Activated naive CD4-positive, alpha-beta T cell treated with anti-CD3 and anti-CD28 coated beads, Interleukin-2, amount 50 U/mL, for 72 hours (primary cell): ENCODE measurements around the gene NRM. TPM values are rescaled to one million over a fixed set of nuclear protein-coding genes. Genes with fewer than 3 reads are reported as not detected.
"Not testable (repeated sequence)": the region's sequence is repeated elsewhere in the genome, so short reads cannot be mapped to it uniquely, and the experiment has no call there.

Experiments
- ATAC-seq, 2 donors: fragments of 150-1000 bp; cut with Tn5 transposase; 2 replicates each; pipeline ENCODE4 v1.10.0; 2021; ENCODE audit warnings: mild to moderate bottlenecking in 2 of 2, moderate library complexity in 2 of 2
- DNase-seq, 2 donors: peaks; one replicate each; pipeline ENCODE4 v3.0.0; 2021 to 2022; ENCODE audit warnings: low spot score in 2 of 2
- H3K27ac Mint-ChIP-seq, 2 donors: one replicate each; pipeline ENCODE4 v1.8.0; 2022; ENCODE audit warnings: mild to moderate bottlenecking in 2 of 2, mixed read lengths in 2 of 2
- H3K36me3 Mint-ChIP-seq, 2 donors: one replicate each; pipeline ENCODE4 v1.8.0; 2022; ENCODE audit warnings: mixed read lengths in 2 of 2
- H3K9me3 Mint-ChIP-seq, 2 donors: one replicate each; pipeline ENCODE4 v1.8.0; 2022; ENCODE audit warnings: mixed read lengths in 2 of 2
- total RNA-seq, 2 donors: library from RNA; stranded (reverse); gene quantifications; one replicate each; pipeline ENCODE4 v1.2.3, GENCODE V29; 2022

NRM gene
- total RNA-seq, 2 donors from 2014 or later = 35.7 to 53.5 TPM

GRCh38 chr6:30722280-30723112 lies 31.7 kb upstream of the NRM start:
- DNase-seq = peak; percentile 81 to 88
- Mint-ChIP-seq H3K36me3 (peaks cover 57 to 62% of the 10 kb centered on the region in 2 donors), H3K27ac (peak overlapping the region; percentile 93 to 97), H3K9me3 (no peaks in the 10 kb centered on the region)
- no peak for ATAC-seq

GRCh38 chr6:30722025-30722279 lies 31.2 kb upstream of the NRM start:
- H3K27ac Mint-ChIP-seq = peak overlapping the region; percentile 93 to 97
- not testable (repeated sequence) for H3K9me3 Mint-ChIP-seq, ATAC-seq, DNase-seq
- H3K36me3 Mint-ChIP-seq = peaks cover 63 to 65% of the 10 kb centered on the region in 2 donors

DNA sequence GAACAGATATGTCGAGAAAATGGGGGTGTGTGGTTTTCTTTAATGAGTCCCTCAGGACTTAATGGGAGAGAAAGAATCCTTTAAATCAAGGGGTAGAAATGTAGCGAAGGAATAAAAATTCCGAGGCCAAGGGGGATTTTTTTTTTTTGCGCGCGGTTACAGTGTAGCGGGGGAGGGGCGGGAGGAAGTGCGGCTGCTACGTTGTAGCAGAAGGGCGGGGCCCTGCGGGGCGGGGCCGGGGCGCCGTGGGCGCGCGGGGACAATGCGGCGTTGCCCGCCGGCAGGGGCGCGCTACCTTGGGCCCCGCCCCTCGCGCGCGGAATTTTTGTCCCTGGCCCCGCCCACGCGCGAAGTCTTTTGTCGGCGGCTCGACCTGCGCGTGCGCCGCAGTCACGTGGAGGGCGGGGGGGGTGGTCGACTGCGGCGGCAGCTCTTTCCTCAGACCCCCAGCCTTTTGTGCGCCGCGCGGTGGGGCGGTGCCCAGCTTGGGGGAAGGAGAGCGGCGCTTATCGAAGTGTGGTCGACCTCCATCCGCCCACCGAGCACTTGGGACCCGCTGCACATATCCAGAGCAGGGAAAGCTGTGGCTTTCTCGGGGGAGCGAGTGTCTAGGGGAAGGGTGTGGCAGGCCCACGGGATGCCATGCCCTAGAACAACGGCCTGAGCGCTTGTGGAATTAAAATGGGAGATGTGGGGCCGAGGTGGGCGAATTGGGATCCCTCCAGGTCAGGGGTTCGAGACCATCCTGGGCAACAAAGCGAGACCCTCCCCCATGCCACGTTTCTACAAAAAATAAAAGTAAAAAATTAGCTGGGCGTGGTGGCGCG lies 30.6 kb upstream of the NRM start:
- peak; percentile 19 to 42 for ATAC-seq
- Mint-ChIP-seq H3K9me3 (peaks cover 0 to 3% of the 10 kb centered on the region in 2 donors), H3K36me3 (peaks cover 68 to 70% of the 10 kb centered on the region in 2 donors), H3K27ac (peak overlapping the region; percentile 93 to 97)
- DNase-seq = peak; percentile 92 to 98

DNA sequence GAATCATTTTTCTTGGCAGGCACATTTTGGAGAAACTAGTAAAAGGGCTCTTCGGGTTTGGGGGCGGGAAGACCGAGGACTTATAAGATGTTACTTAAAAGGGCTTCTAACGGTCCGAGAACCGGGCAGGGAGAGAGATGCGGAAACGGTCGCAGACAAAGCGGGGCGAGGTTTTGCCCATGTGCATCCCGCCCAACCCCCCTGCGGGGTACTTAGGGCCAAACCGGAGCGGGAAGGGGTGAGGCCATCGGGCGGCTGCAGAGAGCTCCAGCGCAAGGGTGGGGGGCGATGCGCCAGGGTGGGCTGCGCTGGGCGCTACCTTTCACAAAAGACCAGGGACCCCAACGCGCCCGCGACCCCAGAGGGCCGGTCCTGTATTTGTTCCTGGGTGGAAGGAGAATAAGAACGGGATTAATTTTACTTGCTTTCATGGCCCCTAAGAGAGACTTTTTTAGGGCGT lies 30.0 kb upstream of the NRM start:
- DNase-seq (peak in 1 of 2 donors; percentile 67), ATAC-seq (no peak)
- Mint-ChIP-seq H3K36me3 (peaks cover 75 to 76% of the 10 kb centered on the region in 2 donors), H3K27ac (peak overlapping the region; percentile 93 to 97), H3K9me3 (peaks cover 0 to 3% of the 10 kb centered on the region in 2 donors)

GRCh38 chr6:30719791-30720737 lies 29.3 kb upstream of the NRM start, which contains the start of gene TUBB:
TSS of gene TUBB (plus strand) at chr6:30720352. CDS start at chr6:30720507, 155 bp downstream.
- ATAC-seq (peak; percentile 63 to 69), DNase-seq (peak; percentile 93 to 94)
- Mint-ChIP-seq H3K27ac (peak within 1 kb of the TSS; percentile 93 to 97), H3K36me3 (peaks cover 76 to 77% of the 10 kb centered on the region in 2 donors), H3K9me3 (peaks cover 0 to 3% of the 10 kb centered on the region in 2 donors)

DNA sequence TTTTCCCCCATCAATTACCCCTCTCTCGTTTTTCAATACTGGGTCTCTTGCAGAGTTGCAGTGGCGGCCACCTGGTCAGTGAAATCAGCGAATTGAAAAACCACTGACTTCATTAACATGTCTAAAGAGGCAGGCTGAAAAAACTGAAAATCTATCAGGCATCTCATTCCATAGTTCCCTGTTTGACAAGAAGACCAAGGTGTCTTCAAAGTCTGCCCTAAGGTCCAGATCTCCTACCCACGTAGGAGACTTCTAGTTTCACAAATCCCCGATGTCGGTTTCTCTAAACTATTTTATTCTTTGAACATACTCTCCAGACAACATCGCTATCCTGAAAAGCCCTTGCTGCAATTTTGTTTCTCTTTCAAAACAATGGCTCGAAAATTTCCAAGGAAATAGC lies 28.6 kb upstream of the NRM start:
- H3K9me3 Mint-ChIP-seq = peaks cover 0 to 3% of the 10 kb centered on the region in 2 donors
- H3K27ac Mint-ChIP-seq = peak overlapping the region; percentile 93 to 97
- ATAC-seq (no peak), DNase-seq (no peak)
- peaks cover 76% of the 10 kb centered on the region in 2 donors for H3K36me3 Mint-ChIP-seq

DNA sequence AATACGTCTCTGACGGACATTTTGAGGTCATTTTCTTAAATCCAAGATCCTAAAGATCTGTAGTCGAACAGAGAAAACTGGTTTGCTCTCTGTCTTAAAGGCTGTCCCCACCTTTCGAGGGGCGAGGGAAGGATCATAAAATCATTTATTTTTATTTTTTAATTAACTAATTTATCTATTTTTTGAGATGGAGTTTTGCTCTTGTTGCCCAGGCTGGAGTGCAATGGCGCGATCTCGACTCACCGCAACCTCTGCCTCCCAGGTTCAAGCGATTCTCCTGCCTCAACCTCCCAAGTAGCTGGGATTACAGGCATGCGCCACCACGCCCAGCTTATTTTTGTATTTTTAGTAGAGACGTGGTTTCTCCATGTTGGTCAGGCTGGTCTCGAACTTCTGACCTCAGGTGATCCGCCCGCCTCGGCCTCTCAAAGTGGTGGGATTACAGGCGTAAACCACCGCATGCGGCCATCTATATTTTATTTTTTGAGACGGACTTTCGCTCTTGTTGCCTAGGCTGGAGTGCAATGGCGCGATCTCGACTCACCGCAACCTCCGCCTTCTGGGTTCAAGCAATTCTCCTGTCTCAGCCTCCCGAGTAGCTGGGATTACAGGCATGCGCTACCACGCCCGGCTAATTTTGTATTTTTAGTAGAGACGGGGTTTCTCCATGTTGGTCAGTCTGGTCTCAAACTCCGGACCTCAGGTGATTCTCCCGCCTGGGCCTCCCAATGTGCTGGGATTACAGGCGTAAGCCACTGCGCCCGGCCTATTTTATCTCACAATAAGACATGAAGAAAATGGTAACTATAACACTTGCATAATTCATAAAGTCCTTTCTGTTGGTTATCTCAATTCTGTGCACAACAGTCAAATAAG lies 27.3 kb upstream of the NRM start:
- not testable (repeated sequence) for ATAC-seq, H3K9me3 Mint-ChIP-seq, DNase-seq
- Mint-ChIP-seq H3K27ac (peak overlapping the region; percentile 77 to 94), H3K36me3 (peaks cover 69 to 70% of the 10 kb centered on the region in 2 donors)

- peak; percentile 97 to 100 for DNase-seq
- peak; percentile 81 to 83 for ATAC-seq
- Mint-ChIP-seq H3K9me3 (peaks cover 0 to 3% of the 10 kb centered on the region in 2 donors), H3K27ac (peak within 1 kb of the TSS; percentile 94 to 99), H3K36me3 (peaks cover 69 to 70% of the 10 kb centered on the region in 2 donors)
Observed at GRCh38 chr6:30717129-30717844, 26.5 kb upstream of the NRM start, which contains the start of gene MDC1. TSS of gene MDC1 (minus strand) at chr6:30717281. CDS start at chr6:30715175, 2,106 bp downstream.

- Mint-ChIP-seq H3K9me3 (peaks cover 0 to 3% of the 10 kb centered on the region in 2 donors), H3K27ac (peak overlapping the region; percentile 94 to 99), H3K36me3 (peaks cover 68 to 70% of the 10 kb centered on the region in 2 donors)
- ATAC-seq (no peak), DNase-seq (no peak)
Observed at GRCh38 chr6:30716879-30717128, 26.0 kb upstream of the NRM start.

DNA sequence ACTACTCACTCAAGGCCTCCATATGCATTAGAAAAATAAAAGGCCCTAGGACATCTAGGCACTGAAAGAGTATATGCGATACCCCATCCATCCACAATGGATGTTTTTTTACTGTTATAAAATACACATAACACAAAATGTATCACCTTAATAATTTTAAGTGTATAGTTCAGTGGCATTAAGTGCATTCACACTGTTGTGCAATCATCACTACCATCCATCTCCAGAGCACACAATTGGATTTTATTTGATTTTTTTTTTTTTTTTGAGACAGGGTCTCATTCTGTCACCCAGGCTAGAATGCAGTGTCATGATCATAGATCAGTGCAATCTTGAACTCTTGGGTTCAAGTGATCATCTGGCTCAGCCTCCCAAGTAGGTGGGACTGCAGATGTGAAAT lies 23.5 kb upstream of the NRM start:
- peaks cover 0 to 3% of the 10 kb centered on the region in 2 donors for H3K9me3 Mint-ChIP-seq
- no peak overlapping the region for H3K27ac Mint-ChIP-seq
- H3K36me3 Mint-ChIP-seq = peaks cover 55 to 60% of the 10 kb centered on the region in 2 donors
- ATAC-seq (no peak), DNase-seq (no peak)

DNA sequence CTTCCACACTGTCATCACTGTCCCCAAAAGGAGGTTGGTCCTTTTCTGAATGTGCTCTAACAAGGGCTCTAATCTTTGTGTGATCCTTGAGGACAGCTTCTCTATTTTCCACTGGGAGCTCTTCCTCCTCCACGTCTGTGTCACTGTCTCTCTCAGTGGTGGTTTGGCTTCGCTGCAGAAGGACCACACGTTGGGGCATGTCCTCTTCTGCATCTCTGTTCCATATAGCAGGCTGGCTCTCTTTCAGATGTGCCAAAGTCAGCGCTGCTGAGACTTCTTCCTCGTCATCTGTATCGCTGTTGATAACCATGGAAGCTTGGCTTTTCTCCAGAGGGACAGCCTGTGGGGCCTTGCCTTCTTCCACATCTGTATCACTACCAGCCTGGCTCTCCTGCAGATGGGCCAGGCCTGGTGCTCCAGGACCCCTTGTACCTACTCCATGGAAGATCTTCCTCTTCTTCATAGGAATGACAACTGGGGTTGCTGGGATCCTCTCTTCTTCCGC lies 21.7 kb upstream of the NRM start:
- peak overlapping the region; percentile 12 to 49 for H3K27ac Mint-ChIP-seq
- DNase-seq (no peak), ATAC-seq (no peak)
- H3K9me3 Mint-ChIP-seq = peaks cover 0 to 3% of the 10 kb centered on the region in 2 donors
- peaks cover 61 to 62% of the 10 kb centered on the region in 2 donors for H3K36me3 Mint-ChIP-seq

DNA sequence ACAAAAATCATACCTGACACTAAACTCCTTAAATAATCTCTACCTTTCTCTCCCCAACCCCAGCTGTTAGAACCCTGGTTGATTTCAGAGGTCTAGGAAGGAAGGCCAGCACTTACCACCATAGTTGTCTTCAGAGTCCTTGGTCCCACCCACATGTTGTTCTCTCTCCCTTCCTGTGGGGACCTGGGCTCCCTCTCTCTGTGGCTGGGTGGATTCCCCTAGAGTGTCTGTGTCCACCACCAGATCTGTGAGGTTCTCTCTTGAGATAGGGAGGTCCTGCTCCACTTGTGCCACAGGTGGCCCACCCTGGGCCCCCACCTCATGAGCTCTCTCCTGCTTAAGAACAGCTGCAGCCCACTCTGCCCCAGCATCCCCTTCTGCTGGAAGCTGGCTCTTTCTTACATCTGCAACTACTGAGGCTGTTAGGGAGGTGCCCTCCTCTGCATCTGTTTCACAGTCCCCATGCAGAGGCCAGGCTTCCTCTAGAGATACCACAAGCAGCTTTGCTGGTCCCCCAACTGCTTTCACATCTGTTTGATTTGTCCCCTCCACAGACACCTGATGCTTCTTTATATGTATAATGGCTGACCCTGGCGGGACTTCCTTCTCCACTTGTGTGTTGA lies 21.1 kb upstream of the NRM start:
- peak; percentile 22 to 67 for ATAC-seq
- peak overlapping the region; percentile 22 to 49 for H3K27ac Mint-ChIP-seq
- peaks cover 0 to 3% of the 10 kb centered on the region in 2 donors for H3K9me3 Mint-ChIP-seq
- no peak for DNase-seq
- H3K36me3 Mint-ChIP-seq = peaks cover 56 to 57% of the 10 kb centered on the region in 2 donors

GRCh38 chr6:30709101-30709868 lies 18.5 kb upstream of the NRM start:
- Mint-ChIP-seq H3K27ac (no peak overlapping the region), H3K9me3 (no peaks in the 10 kb centered on the region), H3K36me3 (peaks cover 36 to 44% of the 10 kb centered on the region in 2 donors)
- DNase-seq (no peak), ATAC-seq (no peak)
